T-helper 1 cell treated with Interleukin-12 subunit alpha and Interleukin-12 subunit beta and Interleukin-4 antibody, amounts not matched to agents 30 μg/mL and 1 μg/mL, for 36 hours (primary cell): ENCODE results near the gene HIGD1C.

ENCODE experiments used
- H3K27ac Mint-ChIP-seq: one replicate; pipeline ENCODE4 v1.8.0; 2021; ENCODE audit warnings: mild to moderate bottlenecking, mixed read lengths
- H3K27me3 Mint-ChIP-seq: one replicate; pipeline ENCODE4 v1.8.0; 2021; ENCODE audit warnings: low read depth, mixed read lengths
- H3K36me3 Mint-ChIP-seq: one replicate; pipeline ENCODE4 v1.8.0; 2021; ENCODE audit warnings: low read depth, mixed read lengths
- H3K4me1 Mint-ChIP-seq: one replicate; pipeline ENCODE4 v1.8.0; 2021; ENCODE audit warnings: low read depth, mixed read lengths
- H3K4me3 Mint-ChIP-seq: one replicate; pipeline ENCODE4 v1.8.0; 2021; ENCODE audit warnings: mild to moderate bottlenecking, moderate library complexity, mixed read lengths
- H3K9me3 Mint-ChIP-seq: one replicate; pipeline ENCODE4 v1.8.0; 2021; ENCODE audit warnings: mixed read lengths

HIGD1C gene

DNA sequence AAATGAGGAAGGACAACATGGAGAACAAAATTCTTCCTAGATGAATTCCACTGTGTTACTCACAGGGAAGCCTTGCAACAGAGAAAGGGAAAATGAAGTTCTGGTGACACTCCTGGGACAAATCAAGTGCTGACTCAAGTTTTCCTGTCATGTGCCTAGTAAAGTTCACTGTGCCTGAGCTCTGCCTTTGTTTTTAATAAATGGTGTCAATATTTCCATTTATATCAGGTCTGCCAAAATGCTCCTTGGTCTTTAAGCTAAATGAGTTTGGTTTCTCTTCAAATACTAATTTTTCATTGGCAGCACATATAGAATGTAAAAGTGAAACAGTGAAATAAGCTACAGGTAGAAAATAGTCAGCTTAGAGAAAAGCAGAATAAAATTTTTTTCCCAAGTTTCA, 33.0 kb downstream of the HIGD1C start:
- H3K4me1 Mint-ChIP-seq = peaks cover 35% of the 10 kb centered on the region
- peaks cover 23% of the 10 kb centered on the region for H3K36me3 Mint-ChIP-seq
- H3K27ac Mint-ChIP-seq = no peak overlapping the region
- no peaks in the 10 kb centered on the region for H3K9me3 Mint-ChIP-seq
- H3K4me3 Mint-ChIP-seq = no peak overlapping the region
- H3K27me3 Mint-ChIP-seq = no peaks in the 10 kb centered on the region

DNA sequence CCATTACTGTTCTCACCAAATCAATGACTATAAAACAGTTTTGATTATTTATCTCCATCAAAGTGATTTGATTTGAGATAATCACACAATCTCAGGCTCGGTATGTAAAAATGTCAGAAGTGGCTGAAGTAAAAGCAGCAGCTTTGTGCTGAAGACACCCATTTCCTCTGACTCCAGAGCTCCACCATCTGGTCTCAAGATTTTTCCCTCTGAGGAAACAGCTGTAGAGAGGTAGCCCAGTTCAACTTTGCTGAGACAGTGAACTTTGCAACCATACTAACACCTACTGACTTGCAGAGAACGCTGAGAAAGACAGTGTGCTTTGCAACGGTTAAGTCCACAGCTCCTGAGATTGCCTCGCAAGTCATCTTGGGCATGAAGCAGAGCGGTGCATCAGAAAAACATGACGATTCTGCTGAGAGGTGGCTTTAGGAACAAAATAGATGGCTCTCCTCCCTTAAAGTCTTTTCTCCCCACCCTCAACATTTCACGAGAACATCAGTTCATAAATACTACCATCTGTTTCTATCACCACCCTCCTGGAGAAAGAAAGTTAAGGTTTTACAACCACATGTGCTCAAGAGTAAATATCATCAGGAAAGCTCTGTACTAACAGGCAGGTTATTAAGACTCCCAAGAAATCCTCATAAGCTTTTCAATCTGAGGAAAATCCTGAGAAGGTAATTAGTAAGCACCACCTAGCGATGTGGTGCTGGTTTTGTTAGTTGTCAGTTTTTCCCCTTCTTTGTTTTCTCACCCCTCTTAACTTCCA, 34.8 kb downstream of the HIGD1C start:
- H3K27ac Mint-ChIP-seq = peak overlapping the region; percentile 65
- H3K27me3 Mint-ChIP-seq = no peaks in the 10 kb centered on the region
- peaks cover 32% of the 10 kb centered on the region for H3K4me1 Mint-ChIP-seq
- H3K9me3 Mint-ChIP-seq = no peaks in the 10 kb centered on the region
- H3K36me3 Mint-ChIP-seq = peaks cover 33% of the 10 kb centered on the region
- no peak overlapping the region for H3K4me3 Mint-ChIP-seq

DNA sequence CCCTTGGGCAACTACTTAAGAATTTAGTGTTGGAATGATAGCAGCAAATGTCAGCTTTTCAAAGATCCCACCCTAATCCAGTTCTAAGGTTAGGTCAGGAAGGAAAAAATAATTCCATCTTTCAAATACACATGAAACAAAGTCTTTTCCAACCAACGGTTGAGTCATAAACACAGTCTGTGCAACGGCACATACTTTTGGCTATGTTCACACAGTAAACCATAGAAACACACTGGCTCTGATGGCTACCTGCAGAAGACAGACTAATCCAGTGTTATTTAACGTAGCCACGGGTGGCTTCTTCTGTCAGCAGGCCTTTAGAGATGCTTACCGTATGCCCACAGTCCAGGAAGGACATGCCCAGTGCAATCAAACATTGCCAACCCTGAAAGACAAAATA, 35.7 kb downstream of the HIGD1C start:
- Mint-ChIP-seq H3K4me1 (peaks cover 32% of the 10 kb centered on the region), H3K27me3 (no peaks in the 10 kb centered on the region), H3K4me3 (no peak overlapping the region), H3K9me3 (no peaks in the 10 kb centered on the region), H3K36me3 (peaks cover 38% of the 10 kb centered on the region), H3K27ac (no peak overlapping the region)

DNA sequence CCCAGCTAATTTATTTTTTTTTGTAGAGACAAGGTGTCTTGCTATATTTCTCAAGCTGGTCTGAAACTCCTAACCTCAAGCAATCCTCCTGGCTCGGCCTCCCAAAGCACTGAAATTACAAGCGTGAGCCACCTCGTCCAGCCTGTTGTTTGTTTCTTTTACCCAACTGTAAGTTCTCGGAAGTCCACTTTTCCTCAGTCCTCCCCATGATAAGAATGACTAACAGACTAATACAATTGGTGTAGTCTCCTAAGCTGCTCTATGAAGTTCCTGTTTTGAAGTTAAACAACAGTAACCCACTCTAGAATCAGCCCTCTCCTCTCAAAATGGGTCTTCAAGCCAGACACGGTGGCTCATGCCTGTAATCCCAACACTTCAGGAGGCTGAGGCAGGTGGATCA, 36.5 kb downstream of the HIGD1C start:
- Mint-ChIP-seq H3K27me3 (no peaks in the 10 kb centered on the region), H3K9me3 (no peaks in the 10 kb centered on the region), H3K27ac (no peak overlapping the region), H3K36me3 (peaks cover 40% of the 10 kb centered on the region), H3K4me1 (peaks cover 32% of the 10 kb centered on the region), H3K4me3 (no peak overlapping the region)

DNA sequence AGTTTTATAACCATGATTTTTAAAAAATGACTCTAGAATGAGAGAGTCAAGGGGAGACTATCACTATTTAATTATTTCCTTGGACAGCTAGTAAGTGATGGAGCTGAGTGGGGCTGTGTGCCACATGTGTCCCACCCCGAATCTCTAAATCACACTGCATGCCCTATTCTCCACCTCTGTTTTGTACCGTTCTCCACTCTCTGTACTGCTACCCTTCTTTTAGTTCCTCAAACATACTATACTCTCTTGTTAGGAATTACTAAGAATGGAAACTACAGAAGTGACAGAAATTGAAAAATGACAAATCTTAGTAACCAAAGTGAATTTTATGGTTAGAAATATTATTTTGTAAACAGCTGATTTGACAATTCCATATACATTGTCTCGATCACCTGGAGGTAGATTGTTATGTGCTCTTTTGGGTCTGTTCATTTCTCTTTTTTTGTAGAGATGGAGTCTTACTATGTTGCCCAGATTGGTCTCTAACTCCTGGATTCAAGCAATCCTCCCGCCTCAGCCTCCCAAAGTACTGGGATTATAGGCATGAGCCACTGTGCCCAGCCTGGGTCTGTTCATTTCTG, 37.9 kb downstream of the HIGD1C start:
- H3K4me3 Mint-ChIP-seq = no peak overlapping the region
- no peak overlapping the region for H3K27ac Mint-ChIP-seq
- no peaks in the 10 kb centered on the region for H3K27me3 Mint-ChIP-seq
- H3K36me3 Mint-ChIP-seq = peaks cover 48% of the 10 kb centered on the region
- no peaks in the 10 kb centered on the region for H3K9me3 Mint-ChIP-seq
- H3K4me1 Mint-ChIP-seq = peaks cover 26% of the 10 kb centered on the region

DNA sequence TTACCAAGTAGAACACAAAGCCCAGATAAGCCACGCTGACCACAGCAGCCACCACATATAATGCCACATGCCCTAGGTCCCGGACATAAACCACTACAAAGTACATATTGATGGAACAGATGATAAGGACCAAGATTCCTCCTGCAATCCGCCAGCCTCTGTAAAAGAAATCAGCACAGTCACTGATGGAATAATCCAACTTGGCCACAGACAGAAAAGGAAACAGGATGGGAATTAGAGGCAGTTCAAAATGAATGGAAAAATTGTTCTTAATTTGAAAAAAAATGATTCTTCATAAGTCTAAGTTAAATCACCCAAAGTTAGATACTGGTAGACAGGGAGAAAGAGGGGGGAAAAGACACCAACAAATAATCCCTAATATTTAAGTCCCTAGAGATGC, 38.4 kb downstream of the HIGD1C start:
- H3K27me3 Mint-ChIP-seq = no peaks in the 10 kb centered on the region
- no peaks in the 10 kb centered on the region for H3K9me3 Mint-ChIP-seq
- H3K27ac Mint-ChIP-seq = no peak overlapping the region
- H3K4me1 Mint-ChIP-seq = peaks cover 22% of the 10 kb centered on the region
- no peak overlapping the region for H3K4me3 Mint-ChIP-seq
- H3K36me3 Mint-ChIP-seq = peaks cover 53% of the 10 kb centered on the region

DNA sequence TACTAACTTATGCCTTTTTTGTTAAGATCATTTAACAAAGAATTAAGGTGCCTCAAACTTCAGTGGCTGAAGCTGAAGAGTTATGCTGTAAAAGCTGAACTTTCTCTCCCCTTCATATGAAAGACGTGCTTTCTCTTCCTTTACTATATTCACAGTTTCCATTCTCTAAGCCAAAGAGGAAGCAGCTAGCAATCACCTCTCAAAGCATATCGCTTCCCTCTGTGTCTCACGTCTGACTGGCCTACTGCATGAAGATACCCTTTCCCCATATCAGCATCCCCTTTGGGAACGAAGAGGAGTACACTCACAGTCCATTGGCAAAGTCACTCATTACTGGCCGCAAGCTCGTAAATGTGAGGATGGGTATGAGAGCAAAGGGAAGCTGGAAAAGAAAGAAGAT, 38.9 kb downstream of the HIGD1C start:
- no peaks in the 10 kb centered on the region for H3K27me3 Mint-ChIP-seq
- H3K4me1 Mint-ChIP-seq = peaks cover 20% of the 10 kb centered on the region
- no peak overlapping the region for H3K27ac Mint-ChIP-seq
- peaks cover 51% of the 10 kb centered on the region for H3K36me3 Mint-ChIP-seq
- H3K4me3 Mint-ChIP-seq = no peak overlapping the region
- no peaks in the 10 kb centered on the region for H3K9me3 Mint-ChIP-seq

DNA sequence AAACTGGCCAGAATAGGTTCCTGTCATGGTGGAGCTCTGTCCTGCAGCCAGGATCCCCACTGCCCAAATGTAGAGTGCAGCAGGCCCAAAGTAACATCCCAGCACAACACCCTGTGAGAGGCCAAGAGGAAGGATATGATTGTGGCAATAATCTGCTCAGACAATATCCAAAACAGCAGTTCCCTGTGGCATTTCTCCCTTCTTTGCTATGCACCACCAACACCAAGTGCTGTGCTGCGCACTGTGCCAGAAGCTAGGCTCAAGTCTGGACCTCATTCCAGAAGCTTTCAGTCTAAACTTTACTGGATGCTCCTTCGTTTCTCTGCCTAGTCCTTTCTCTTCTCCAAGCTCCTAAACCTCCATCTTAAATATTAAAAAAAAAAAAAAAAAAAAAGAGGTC, 40.5 kb downstream of the HIGD1C start:
- H3K9me3 Mint-ChIP-seq = no peaks in the 10 kb centered on the region
- peaks cover 10% of the 10 kb centered on the region for H3K4me1 Mint-ChIP-seq
- H3K36me3 Mint-ChIP-seq = peaks cover 53% of the 10 kb centered on the region
- no peak overlapping the region for H3K27ac Mint-ChIP-seq
- H3K4me3 Mint-ChIP-seq = no peak overlapping the region
- H3K27me3 Mint-ChIP-seq = no peaks in the 10 kb centered on the region

DNA sequence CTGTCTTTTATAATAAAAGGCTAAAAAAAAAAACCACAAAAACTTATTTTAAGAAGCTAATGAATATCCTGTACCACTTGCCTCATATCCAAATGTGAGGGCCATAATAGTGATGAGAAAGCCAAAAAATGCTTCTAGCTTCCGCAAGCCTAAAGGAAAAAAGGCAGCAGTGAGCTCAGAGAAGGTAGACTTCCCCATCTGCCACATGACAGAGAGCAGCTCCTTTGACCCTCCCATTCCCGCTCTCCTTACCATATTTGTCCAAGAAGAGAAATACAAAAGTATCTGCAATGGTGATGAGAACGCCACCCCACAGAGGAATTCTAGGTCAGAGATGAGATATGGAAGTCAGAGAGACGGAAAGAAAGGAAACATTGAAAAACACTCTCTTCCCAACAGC, 46.7 kb downstream of the HIGD1C start:
- Mint-ChIP-seq H3K4me3 (no peak overlapping the region), H3K27ac (no peak overlapping the region), H3K9me3 (no peaks in the 10 kb centered on the region), H3K27me3 (no peaks in the 10 kb centered on the region), H3K36me3 (peaks cover 37% of the 10 kb centered on the region), H3K4me1 (no peaks in the 10 kb centered on the region)

DNA sequence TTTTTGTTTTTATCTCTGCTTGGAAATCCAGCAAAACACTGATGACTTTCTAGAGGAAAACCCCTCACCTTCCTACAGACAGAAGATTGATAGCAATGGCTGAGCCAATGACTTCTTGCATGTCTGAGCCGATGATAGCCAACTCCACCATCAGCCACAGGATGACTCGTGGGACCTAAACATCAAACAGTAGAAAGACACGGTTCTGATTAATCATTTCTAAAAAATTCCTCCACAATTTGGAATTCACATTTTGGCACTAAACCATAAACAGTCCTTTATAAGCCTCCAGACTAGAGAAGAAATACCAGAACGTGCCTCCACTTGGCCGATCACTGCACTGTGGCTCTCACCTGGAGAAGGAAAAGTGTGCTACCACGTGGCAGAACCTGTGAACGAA, 47.9 kb downstream of the HIGD1C start:
- Mint-ChIP-seq H3K27ac (no peak overlapping the region), H3K4me1 (no peaks in the 10 kb centered on the region), H3K9me3 (no peaks in the 10 kb centered on the region), H3K27me3 (no peaks in the 10 kb centered on the region), H3K4me3 (no peak overlapping the region), H3K36me3 (peaks cover 34% of the 10 kb centered on the region)

DNA sequence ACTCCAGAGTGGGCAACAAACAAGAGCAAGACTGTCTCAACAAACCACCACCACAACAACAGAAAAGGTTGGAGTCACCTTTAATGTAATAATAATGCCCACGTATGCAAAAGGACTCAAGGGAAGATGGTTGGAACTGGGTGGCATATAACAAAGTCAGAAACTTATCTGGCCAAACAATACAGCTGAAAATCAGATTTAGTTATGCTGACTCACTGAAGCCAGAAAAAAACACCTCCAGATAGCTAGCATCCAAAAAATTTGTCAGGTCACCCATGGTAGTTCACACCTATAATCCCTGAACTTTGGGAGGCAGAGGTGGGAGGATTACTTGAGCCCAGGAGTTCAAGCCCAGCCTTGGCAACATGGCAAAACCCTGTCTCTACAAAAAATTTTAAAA, 49.5 kb downstream of the HIGD1C start:
- H3K27ac Mint-ChIP-seq = no peak overlapping the region
- H3K36me3 Mint-ChIP-seq = peaks cover 30% of the 10 kb centered on the region
- no peaks in the 10 kb centered on the region for H3K9me3 Mint-ChIP-seq
- H3K4me1 Mint-ChIP-seq = no peaks in the 10 kb centered on the region
- H3K4me3 Mint-ChIP-seq = no peak overlapping the region
- H3K27me3 Mint-ChIP-seq = no peaks in the 10 kb centered on the region

DNA sequence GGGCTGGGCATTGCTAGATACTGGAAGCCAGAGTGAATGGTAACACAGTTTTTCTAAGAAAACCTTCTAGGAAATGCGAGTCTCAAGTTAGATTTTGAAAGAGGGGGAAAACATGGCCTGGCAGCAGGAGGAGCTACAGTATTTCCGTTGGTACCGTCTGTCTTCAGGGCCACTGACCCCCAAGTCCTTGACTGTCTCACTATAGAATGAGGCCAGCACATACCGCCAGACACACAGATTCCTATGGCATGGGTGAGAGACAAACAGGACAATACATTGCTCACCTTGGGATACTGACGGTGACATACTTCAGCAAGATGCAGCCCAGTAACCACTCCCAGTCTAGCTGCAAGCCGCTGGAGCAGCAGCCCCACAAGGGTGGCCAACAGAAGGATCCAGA, 52.2 kb downstream of the HIGD1C start:
- peaks cover 28% of the 10 kb centered on the region for H3K36me3 Mint-ChIP-seq
- H3K27ac Mint-ChIP-seq = no peak overlapping the region
- no peaks in the 10 kb centered on the region for H3K27me3 Mint-ChIP-seq
- no peaks in the 10 kb centered on the region for H3K9me3 Mint-ChIP-seq
- peaks cover 8% of the 10 kb centered on the region for H3K4me1 Mint-ChIP-seq
- no peak overlapping the region for H3K4me3 Mint-ChIP-seq

DNA sequence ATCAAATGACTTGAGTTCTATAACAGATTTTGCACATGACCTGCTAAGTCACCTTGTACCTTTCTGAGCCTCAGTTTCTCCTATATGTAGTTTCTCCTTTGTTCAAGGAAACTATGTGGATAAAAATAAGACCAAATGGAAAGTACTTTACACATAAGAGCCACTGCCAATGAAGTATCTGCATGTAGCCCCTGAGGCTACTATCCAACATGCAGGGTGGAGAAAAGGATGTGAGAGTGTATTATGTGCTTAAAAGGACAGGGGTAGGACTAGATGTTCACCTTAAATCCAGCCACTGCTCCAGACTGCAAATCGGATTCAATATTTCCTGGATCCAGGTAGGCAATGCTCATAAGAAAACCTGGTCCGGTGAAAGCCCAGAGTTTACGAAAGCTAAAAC, 52.7 kb downstream of the HIGD1C start:
- H3K4me3 Mint-ChIP-seq = no peak overlapping the region
- H3K9me3 Mint-ChIP-seq = no peaks in the 10 kb centered on the region
- no peak overlapping the region for H3K27ac Mint-ChIP-seq
- H3K36me3 Mint-ChIP-seq = peaks cover 26% of the 10 kb centered on the region
- no peaks in the 10 kb centered on the region for H3K27me3 Mint-ChIP-seq
- peaks cover 8% of the 10 kb centered on the region for H3K4me1 Mint-ChIP-seq

DNA sequence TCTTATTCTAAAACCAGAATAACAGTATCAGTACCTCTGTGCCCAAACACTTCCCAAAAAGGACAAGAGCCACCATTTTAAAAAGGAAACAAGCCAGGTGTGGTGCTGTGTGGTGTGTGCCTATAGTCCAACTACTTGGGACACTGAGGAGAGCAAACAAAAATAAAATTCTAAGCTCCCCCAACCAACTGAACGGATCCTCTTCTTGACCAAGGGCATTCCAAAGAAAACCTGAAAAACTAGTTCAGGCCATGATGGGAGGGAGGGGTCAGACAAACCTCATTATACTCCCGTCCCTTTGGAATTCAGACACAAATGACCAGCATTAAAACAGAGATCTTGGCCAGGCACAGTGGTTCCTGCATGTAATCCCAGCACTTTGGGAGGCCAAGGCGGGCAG, 53.3 kb downstream of the HIGD1C start:
- Mint-ChIP-seq H3K27ac (no peak overlapping the region), H3K9me3 (no peaks in the 10 kb centered on the region), H3K4me1 (peaks cover 10% of the 10 kb centered on the region), H3K4me3 (no peak overlapping the region), H3K27me3 (no peaks in the 10 kb centered on the region), H3K36me3 (peaks cover 22% of the 10 kb centered on the region)

DNA sequence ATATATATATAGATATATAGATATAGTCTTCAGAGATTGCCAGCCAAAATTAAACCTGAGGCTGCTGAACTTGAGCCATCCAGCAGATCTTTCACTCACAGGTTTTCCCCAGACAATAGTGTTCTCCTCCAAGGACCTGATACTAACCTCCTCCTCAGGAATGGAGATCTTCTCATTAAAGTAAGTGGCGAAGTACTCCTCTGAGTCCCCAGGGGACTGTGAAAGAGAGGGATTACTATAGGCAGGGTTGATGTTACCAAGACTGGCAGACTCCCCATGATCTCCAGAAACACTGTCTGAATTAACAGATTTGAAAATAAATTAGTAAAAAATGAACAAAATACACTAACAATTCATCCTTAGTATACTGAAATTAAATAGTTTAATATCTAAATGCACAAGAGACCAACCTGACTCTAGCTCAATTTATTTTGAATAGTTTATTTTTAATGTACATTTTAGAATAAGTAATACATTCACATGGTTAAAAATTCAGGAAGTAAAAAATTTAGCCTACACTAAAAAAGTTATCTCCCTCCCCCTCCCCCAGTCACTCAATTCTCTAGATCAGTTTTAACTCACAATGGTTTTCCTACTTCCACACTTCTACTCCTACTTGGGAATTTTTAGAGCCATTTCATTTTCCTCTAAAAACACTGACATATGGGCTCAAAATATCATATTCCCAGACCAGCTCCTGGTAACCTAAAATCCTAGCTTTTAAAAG, 56.1 kb downstream of the HIGD1C start:
- H3K36me3 Mint-ChIP-seq = peaks cover 21% of the 10 kb centered on the region
- no peaks in the 10 kb centered on the region for H3K9me3 Mint-ChIP-seq
- peak overlapping the region; percentile 38 for H3K4me3 Mint-ChIP-seq
- peaks cover 13% of the 10 kb centered on the region for H3K4me1 Mint-ChIP-seq
- no peaks in the 10 kb centered on the region for H3K27me3 Mint-ChIP-seq
- H3K27ac Mint-ChIP-seq = peak overlapping the region; percentile 18
